Activated T-helper 9 cell treated with anti-CD3 and anti-CD28 coated beads, Interleukin-2, amount 50 U/mL, for 16 hours (primary cell): ENCODE measurements around the gene C4orf33.

Source experiments
- DNase-seq: peaks from one replicate; pipeline ENCODE4 v3.0.0-alpha.2; 2020; ENCODE audit warnings: low read depth

C4orf33 gene

DNA sequence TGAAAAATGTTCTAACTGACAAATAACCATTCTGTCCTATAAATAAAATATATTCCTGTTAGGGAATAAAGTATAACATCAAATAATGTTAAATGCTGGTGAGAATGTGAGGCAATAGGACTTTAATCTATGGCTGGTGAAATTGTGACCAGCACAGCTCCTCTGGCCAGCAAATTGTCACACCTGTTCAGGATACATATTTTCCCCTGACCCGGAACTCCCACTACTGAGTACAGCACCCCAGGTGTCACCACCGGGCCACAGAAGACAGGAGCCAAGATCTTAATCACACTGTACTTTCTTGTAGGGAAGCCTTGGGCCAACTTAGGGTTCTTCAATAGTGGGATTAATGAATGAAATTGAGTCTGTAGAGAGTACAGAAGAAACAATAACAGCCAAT is 33.2 kb downstream of the C4orf33 start:
- no peak for DNase-seq

GRCh38 chr4:129131343-129131742 is 35.4 kb downstream of the C4orf33 start:
- DNase-seq: no peak

- DNase-seq: no peak
These were observed 40.5 kb downstream of the C4orf33 start for GRCh38 chr4:129136433-129136832.

DNA sequence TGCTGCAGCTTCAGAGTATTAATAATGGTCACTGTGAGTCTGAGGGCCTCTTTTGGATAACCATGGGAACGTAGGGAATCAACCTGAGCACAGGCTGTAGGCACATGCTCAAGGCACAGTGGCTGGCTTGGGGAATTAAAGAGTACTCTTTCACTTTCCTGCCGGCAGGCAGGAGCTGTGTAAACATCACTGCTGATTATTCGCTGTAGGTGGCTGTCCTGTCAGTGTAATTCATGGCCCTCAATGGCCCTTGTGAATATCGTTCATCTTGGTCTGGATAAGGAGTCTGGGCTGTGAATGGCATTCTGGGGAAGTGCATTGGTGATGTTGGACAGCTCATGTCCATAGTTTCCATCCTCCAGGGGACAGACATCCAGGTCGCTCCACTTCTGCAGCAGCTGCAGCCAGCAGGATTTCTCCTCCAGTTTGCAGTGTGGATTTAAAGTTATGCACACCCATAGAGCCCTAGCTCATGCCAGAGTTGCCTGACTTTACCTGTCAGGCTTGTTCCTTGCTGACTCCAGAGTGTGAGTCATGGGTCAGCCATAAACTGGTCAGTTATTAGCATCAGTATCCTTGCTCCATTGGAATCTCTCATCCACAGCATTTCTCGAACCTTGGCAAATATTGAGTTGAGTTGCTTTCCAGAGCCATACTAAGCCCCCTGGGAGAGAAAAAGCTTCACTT is 43.0 kb downstream of the C4orf33 start:
- no peak for DNase-seq

DNA sequence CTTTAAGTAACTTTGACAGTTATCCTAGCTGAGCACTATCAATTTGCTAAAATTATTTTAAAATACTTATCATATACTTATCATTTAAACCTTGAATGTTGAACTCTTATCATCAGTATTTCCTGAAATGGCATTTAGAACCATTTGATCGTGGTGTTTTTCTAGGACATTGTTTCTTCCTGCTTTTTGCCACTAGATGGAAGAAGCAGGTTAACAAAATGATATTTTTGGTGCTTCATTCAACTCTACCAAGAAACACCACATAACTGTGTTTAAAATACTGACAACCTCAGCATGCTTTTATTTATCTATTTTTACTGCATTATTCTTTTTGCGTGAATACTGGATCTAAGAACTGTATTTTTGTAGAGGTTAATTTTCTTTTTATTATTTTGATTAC is 44.6 kb downstream of the C4orf33 start:
- no peak for DNase-seq

GRCh38 chr4:129143359-129143758 is 47.4 kb downstream of the C4orf33 start:
- DNase-seq: no peak

DNA sequence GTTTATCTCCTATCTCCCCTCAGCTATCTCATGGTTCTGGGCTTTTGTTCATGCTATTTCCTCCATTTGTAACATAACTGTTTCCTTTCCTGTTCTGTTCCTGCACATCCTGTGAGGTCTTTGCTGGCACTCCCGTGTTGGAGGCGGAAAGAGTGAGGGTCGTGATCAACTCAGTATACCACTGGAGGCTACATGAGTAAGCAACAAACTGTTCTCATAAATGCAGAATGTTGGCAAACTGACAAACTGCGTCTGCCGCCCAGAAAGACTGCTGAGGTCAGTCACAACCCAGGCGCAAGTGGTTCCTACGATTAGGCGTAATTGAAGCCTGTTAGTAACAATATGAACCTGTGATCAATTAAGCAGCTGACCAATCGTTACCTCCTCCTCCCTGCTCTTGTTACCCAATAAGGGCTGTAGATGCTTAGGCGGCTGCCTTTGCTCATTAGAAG is 48.8 kb downstream of the C4orf33 start:
- no peak for DNase-seq

DNA sequence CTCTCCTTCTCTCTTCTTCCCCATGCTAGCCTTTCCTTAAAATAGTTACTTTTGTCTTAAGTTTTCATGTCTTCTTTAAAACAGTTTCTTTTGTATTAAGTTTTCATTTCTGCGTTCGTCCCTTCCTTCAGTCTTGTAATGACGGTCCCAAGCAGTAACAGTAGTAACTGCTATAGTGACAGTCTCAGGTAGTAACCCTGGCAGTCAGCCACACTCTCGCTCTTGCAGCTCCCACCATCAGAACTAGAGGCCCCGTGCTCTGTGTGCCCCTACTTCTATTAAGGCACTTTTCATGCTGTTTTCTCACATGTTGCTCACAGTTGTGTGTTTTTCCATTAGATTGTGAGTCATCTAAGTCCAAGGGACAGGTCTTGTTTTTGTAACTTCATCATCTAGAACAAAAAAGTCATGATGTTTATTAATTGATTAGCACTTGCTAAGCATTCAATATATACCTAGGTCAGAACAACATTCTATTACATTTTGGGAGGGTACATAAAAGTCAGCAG is 49.3 kb downstream of the C4orf33 start:
- no peak for DNase-seq

GRCh38 chr4:129146639-129147038 is 50.7 kb downstream of the C4orf33 start:
- no peak for DNase-seq

GRCh38 chr4:129148892-129149291 is 52.9 kb downstream of the C4orf33 start:
- DNase-seq: no peak

GRCh38 chr4:129149906-129150305 is 54.0 kb downstream of the C4orf33 start:
- DNase-seq: no peak

- no peak for DNase-seq
These were observed 56.4 kb downstream of the C4orf33 start for GRCh38 chr4:129152350-129152749.

DNA sequence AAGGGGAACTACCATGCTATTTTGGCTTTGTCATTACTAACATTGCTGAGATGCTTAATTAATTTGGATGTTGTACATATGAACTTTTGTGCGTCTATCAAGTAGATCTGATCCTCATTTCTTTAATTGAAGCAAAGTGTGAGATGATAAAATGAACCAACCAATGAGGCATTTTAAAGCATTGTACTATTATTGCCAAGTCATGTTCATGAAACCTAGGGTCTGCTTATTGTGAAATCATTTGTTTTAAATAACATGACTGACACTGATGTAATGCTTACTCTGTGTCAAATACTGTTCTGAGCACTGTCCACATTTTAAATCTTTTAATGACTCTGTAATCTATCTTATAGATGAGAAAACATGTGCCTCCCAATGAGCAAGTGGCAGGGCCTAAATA is 57.7 kb downstream of the C4orf33 start:
- DNase-seq: no peak

DNA sequence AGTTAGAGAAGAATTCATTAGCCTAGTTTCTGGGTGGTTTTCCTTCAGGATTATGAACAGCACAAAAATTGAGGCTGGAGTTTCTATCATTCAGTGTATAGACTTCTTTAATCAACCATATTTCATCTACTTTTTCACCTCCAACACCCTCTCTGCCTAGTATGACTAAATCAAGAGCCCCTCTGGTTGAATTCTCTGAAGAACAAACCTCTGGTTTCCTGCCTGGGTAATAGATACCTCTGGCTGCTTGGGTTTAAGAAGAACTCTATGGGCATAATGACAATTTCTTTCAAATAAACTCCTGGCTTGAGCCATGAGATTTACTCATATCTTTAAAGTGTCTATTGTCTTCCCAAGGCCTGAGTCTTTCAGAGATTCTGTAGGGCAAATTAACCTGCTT is 66.5 kb downstream of the C4orf33 start:
- DNase-seq: no peak

GRCh38 chr4:129163427-129163826 is 67.5 kb downstream of the C4orf33 start:
- no peak for DNase-seq

DNA sequence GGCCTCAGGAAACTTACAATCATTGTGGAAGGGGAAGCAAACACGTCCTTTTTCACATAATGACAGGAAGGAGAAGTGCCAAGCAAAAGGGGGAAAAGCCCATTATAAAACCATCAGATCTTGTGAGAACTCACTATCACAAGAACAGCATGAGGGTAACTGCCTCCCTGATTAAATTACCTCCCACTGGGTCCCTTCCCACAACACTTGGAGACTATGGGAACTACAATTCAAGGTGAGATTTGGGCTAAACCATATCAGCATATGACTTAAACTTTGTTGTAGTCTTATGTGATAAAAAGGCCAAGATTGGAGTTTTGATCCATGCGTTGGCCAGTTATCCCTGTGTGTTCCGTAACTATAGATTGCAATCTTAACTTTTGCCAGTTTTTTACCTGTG is 68.3 kb downstream of the C4orf33 start:
- no peak for DNase-seq
